Germinal center (tissue), 1 donor: ENCODE results near the gene PDE4B.
"Not testable (repeated sequence)": the region's sequence is repeated elsewhere in the genome, so short reads cannot be mapped to it uniquely, and the experiment has no call there.

Experiments
- DNase-seq: peaks from one replicate; pipeline ENCODE4 v3.0.0; 2012; ENCODE audit warnings: mixed read lengths, low spot score

The PDE4B gene

DNA sequence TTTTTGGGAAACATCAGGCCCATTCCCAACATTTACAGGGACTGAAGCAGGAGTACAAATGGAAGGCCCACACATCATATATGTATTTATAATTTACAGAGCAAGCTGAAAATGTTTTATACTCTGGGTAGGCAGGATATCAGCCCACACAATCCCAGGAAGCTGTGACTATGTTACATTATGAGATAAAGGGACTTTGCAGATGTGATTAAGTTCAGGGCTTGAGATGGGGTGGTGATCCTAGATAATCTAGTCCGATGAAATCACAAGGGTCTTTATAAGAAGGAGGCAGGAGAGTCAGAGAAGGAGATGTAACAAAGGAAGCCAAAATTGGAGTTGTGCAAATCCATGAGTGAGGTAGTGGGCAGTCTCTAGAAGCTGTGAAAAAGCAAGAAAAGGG lies 160.5 kb downstream of the PDE4B start:
- no peak for DNase-seq

DNA sequence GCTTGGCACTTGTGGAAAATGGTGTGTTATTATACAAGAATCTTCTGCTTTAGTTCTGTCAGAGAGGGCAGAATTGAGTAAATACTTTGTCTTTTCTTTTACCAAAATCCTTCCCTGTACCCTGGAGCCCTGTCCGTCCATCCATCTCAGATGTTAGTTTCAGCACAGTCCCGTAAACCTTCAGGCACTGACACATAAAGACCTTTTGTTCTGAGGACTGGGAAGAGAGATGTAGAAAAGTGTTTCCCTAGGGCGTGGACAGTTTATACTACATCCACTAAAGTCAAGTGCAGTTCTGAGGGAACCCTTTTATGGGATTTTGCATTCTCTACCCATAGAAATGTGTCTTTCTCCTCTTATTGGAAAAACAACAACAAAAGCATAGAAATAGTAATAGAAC lies 162.4 kb downstream of the PDE4B start:
- no peak for DNase-seq

GRCh38 chr1:65955503-65955902 lies 162.8 kb downstream of the PDE4B start:
- no peak for DNase-seq

- DNase-seq: peak; percentile 21
Observed at GRCh38 chr1:65958561-65959350, 166.1 kb downstream of the PDE4B start.

DNA sequence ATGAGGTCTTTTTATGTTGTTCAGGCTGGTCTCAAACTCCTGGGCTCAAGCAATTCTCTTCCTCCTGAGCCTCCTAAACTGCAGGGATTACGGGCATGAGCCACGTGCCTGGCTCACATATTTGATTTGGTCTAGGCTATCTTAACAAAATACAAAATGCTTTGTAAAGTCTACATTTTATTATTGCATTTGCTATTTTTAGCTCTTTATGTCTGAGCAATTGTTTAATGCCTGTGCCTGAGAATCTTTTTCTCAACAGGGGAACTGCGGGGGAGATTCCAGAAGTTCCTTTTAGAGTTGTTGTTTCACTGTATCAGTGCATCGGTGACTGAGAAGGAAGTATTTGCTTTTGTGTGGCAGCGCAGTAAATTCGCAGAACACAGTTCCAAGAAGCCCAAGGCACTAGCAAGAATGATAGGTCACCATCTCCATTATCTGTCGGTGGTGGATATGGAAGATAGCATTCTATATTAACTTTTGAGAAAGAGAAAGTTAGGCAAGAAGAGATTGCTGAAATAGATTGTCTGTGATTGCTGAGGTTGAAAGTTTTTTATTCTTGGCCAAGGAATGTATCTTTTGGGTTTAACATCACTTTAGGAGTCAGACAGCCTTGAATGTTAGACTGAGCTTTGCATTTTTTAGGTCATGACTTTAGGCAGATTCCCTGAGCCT lies 167.3 kb downstream of the PDE4B start:
- DNase-seq: no peak

DNA sequence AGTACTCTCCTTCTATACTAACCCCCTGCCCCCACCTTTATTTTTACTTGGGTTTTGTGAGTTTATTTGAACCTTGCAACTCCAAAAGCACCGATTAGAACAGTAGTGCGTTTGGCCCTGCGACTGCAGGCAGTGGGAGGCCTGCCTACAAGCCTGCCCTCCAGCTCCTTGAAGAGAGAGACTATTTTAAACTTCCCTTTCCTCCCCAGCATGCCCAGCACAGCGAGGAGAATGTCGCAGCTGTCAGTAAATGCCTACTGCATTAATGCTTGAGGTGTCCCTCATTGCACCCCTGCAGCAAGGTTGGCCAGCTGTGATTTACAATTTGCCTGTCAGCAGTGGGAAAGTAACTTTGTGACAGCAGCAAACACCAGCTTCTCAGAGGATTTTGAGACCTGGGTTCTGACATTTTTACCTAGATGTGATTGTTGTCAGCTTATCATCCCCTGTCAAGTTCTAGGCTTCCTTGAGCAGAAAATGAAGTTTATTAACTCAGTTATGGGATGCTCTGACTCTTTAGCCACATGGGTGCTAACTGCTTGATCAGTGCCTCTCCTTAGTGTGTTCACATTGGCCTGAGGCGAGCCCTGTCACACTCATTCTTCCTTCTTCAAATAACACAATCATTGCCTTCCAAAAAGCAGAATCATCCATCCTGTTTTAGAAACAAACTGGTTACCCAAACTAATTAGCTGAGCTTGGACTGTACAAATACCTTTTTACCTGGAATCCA lies 170.6 kb downstream of the PDE4B start:
- DNase-seq: no peak

- no peak for DNase-seq
Observed at GRCh38 chr1:65964123-65964522, 171.4 kb downstream of the PDE4B start.

- no peak for DNase-seq
Observed at GRCh38 chr1:65965112-65965996, 172.7 kb downstream of the PDE4B start.

- DNase-seq: not testable (repeated sequence)
Observed at GRCh38 chr1:65967492-65967891, 174.8 kb downstream of the PDE4B start.

GRCh38 chr1:65971547-65971946 lies 178.9 kb downstream of the PDE4B start:
- DNase-seq: no peak

GRCh38 chr1:65975708-65976107 lies 183.0 kb downstream of the PDE4B start:
- DNase-seq: no peak

DNA sequence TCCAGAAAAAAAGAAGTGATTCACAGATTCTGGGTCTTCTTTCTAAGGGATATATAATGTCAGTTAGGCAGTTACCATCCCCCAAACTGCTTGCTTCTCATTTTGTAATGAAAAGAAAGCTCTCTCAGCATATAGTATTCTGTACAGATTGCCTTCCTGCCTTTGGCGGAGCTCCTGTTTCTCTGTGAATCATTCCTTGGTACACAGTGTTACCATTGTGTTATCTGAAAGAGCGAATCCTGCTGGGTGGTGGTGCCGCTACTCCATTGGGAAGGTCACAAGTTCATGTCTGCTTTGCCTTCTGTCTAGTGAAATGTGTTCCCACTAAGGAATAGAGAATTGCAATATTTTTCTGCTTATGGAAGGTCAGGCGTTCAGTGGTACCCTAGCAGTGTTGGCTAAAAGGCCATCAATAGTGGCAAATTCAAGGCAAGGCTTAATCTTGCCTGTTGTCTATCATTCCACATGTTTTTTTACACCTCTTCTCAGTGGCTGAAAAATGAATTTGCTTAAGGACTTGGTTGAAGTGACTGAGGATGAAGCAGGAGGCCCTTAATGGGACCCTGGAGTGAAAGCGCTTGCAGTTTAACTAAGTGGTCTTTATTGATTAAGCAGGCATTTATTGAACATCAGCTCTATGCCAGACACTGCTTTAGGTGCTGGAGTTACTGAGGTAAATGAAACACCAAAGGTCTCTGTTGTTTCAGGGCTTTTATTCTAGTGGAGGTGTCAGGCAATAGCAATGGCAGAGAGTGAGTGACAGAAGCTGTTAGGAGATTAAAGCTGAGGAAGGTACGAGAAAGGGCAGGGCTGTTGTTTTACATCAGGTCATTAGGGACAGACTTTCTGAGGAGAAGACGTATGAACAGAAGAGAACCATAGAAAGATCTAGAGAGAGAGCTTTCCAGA lies 186.7 kb downstream of the PDE4B start:
- no peak for DNase-seq

DNA sequence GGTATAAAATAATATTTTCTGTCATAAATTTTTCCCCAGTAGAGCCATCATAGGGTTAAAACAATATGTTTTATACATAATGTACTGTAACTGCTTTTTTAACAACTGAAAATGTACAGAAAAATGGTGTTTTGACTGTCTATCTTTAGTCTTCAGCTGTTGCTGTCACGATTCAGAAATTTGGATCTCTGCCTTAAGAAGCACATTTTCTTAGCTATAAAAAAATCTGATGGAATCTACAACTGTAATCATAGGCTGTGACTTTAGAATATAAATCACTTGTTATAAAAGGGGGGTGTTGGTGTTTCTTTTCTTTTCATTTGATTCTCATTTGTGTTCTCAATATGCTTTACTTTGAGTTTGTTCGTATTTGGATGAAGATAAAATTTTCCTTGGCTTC lies 187.5 kb downstream of the PDE4B start:
- no peak for DNase-seq

GRCh38 chr1:65983500-65983899 lies 190.8 kb downstream of the PDE4B start:
- DNase-seq: no peak

- no peak for DNase-seq
Observed at GRCh38 chr1:65985393-65986066, 192.8 kb downstream of the PDE4B start.

DNA sequence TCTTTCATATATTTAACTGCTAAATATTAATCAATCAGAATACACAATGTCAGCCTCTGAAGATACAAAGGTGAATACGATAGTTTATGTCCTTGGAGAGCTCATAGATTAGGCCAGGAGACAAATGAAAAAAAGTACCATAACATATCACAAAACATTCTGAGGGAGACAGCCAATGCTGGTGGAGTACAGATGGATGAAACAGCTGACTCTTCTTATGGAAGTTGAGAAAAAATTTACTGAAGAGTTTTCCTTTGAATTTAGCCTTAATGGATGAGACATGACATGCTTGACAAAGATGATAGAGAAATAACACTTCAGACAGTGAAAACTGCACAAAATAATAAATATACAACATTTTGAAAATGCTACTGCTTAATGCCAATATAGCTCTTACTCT lies 193.5 kb downstream of the PDE4B start:
- DNase-seq: no peak

GRCh38 chr1:65990161-65990560 lies 197.5 kb downstream of the PDE4B start:
- no peak for DNase-seq

GRCh38 chr1:65991694-65992093 lies 199.0 kb downstream of the PDE4B start:
- no peak for DNase-seq

- DNase-seq: no peak
Observed at GRCh38 chr1:65992165-65992821, 199.6 kb downstream of the PDE4B start.

- no peak for DNase-seq
Observed at GRCh38 chr1:65992831-65993271, 200.2 kb downstream of the PDE4B start.
